IPS-NIHi7 (cell line): Measurements from ENCODE around the gene TBC1D24.
"Not testable (repeated sequence)": the region's sequence is repeated elsewhere in the genome, so short reads cannot be mapped to it uniquely, and the experiment has no call there.

ENCODE experiments used
- DNase-seq: peaks from one replicate; pipeline ENCODE4 v3.0.0; 2012; ENCODE audit warnings: mixed read lengths; ENCODE audit errors: extremely low spot score

The TBC1D24 gene

DNA sequence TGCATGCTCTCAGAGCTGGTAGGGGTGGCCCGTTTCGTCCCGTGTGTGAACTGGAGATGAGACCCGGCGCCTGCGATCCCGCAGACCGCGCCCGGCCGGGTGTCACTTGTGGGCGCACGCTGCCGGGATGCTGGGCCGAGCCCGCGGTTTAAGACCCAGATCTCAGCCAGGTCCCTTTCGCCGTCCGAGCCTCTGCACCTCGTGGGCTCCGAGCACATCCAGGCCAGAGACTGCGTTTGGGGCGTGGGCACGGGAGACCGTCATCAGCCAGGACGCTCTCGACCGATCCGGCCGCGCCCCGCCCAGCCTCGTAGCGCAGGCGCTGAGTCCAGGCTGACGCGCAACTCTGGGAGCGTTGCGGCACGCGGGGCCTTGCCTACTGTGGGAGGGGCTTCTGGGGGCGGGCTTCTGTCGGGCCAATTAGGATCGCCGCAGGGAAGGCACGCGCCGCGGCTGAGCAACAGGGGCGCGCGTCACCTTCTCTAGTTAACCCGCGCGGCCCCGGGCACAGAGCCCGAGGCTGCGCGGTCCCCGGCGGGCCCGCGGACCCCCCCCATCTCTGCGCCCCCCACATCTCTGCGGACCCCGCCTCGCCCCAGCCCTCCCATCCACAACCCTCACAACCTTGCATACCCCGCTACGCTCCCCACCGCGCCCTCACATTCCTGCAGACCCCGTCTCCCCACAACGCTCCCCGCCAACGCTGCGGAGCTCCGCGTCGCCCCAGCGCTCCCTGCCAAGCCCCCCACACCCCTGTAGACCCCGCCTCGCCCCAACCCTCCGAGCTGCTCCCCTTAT is 57.0 kb downstream of the TBC1D24 start:
- peak; percentile 98 for DNase-seq

DNA sequence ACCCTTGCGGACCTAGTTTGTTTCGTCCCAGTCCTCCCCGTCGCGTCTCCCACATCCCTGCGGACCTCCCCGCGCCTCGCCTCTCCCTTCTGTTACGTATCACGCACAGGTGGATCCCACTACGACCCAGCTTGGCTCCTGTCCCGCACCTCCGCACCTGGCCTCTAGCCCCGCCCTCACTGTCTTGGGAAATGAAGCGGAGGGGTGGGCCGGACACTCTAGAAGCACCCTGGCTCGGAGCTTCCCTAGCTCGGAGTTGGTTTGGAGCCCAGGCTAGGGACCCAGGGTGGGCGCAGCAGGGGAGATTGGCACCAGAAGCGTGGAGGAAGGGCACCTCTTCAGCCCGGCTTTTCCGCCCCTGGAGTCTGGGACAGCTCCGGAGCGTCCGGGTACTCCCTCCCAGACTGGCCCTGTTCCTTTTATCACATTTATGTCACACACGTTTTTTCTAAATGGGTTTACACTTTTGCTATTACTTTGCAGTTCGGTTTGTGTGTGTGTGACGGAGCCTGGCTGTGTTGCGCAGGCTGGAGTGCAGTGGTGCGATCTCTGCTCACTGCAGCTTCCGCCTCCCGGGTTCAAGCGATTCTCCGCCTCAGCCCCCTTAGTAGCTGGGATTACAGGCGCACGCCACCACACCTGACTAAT is 57.7 kb downstream of the TBC1D24 start:
- DNase-seq = peak; percentile 55

- not testable (repeated sequence) for DNase-seq
These were observed 58.3 kb downstream of the TBC1D24 start for GRCh38 chr16:2533142-2533755.

GRCh38 chr16:2533912-2534311 is 59.0 kb downstream of the TBC1D24 start:
- DNase-seq = no peak

GRCh38 chr16:2534335-2534734 is 59.4 kb downstream of the TBC1D24 start:
- not testable (repeated sequence) for DNase-seq

DNA sequence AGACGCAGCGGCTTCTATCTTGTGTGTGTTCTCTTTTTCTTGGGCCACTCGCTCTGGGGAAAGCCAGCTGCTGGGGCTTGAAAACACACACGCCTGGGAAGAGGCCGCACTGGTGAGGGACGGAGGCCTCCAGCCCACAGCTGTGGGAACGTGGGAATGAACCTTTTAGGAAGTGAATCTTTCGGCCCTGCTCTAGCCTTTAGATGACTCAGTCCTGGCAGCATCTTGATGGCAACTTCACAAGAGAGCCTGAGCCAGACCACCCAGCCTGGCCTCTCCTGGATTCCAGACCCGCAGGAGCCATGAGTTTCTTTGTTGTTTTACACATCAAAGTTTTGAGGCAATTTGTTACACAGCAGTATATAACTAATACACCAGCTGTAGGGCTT is 60.7 kb downstream of the TBC1D24 start:
- DNase-seq = no peak

GRCh38 chr16:2537451-2538379 is 62.8 kb downstream of the TBC1D24 start, which contains the start of gene PDPK1:
Gene PDPK1 (plus strand): TSS chr16:2538021. CDS start chr16:2538113, 92 bp downstream.
- DNase-seq = peak; percentile 94

DNA sequence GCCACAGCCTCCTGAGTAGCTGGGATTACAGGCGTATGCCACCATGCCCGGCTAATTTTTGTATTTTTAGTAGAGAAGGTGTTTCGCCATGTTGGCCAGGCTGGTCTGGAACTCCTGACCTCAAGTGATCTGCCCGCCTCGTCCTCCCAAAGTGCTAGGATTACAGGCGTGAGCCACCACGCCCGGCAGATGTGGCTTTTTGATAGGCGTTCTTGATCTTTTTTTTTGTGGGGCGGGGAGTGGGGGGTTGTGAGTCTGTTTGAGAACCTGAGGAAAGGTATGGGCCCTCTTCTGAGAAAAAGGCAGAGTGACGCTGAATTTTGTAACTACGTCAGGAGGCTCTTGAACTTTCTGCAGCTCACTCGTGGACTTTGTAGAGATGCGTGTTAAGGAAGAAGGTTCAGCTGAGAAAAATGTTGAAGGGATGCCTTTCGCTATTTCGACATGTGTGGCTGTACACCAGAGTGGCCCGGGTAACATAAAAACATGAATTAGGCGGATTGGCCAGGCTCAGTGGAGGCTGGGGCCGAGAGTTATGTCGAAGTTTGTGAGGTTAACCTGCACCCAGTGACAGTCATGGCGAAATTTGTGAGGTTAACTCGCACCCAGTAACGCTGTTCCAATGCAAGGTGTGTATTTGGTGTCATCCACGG is 64.4 kb downstream of the TBC1D24 start:
- DNase-seq = not testable (repeated sequence)

- not testable (repeated sequence) for DNase-seq
These were observed 65.0 kb downstream of the TBC1D24 start for GRCh38 chr16:2539845-2540458.

DNA sequence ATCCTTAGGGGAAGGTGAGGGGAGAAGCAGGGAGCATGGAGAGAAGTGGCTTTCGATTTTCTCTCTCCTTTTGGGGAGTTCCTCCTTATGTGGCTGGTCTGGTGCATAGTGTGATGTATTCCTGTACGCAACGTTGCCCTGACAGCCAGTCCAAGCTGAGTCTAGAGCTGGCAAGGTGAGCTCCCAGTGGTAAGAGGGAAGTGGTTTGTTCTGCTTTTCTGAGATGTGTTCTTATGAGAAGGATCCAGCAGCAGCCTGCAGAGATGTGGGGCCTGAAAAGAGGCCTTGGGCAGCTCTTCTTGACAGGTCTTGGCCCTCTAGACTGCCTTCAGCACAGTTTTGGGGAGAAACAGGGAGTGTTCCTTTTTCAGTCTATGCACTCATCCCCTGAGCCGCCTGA is 66.0 kb downstream of the TBC1D24 start:
- not testable (repeated sequence) for DNase-seq

GRCh38 chr16:2541409-2541808 is 66.5 kb downstream of the TBC1D24 start:
- not testable (repeated sequence) for DNase-seq

DNA sequence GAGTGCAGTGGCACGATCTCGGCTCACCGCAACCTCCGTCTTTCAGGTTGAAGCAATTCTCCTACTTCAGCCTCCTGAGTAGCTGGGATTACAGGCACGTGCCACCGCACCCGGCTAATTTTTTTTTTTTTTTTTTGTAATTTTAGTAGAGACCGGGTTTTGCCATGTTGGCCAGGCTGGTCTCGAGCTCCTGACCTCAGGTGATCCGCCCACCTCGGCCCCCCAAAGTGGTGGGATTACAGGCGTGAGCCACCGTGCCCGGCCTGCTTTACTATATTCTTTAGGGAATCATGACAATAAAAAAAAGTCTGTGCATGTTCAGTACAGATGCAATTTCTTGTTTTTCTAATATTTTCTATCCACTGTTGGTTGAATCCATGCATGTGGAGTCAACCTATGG is 68.8 kb downstream of the TBC1D24 start:
- DNase-seq = not testable (repeated sequence)

DNA sequence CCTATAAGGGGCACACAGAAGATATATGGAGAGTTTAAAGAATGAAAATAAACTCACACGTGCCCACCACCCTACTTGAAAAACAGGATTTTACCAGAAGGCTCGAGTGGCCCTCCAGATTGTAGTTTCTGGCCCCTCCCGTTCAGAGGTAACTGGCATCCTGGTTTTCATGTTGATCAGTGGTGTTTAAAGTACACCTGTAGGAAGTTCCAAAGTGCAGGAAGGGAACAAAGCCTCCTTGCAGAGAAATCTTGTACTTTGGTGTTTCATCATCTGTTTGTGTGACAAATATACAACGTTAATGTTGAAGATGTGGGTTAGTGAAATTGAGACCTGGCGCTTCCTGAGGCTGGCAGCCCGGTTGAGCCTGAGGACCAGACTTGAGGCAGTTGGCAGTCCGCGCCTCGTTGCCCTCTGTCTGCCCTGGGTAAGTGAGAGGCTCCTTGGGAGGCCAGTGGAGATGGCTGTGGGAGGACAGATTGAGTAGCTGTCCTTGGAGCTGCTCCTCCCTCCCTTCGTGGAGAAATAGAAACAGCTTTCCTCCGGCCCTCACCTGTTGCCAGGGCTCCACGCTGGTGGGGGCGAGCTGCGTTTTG is 75.5 kb downstream of the TBC1D24 start:
- DNase-seq = not testable (repeated sequence)

DNA sequence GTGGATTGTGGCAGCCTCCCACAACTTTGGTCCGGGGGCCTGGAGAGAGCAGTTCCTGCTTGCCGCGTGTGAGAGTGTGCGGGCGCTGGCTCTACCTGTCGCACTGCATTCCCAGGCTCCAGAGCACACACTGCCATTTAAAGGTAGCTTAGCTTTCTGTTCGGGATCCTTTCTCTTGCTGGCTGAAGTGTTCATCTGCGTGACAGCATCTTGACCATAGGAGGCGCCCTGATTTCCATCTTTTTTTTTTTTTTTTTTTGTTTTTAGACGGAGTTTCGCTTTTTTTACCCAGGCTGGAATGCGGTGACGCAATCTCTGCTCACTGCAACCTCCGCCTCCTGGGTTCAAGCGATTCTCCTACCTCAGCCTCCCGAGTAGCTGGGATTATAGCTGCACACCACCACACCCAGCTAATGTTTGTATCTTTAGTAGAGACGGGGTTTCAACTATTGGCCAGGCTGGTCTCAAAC is 76.5 kb downstream of the TBC1D24 start:
- not testable (repeated sequence) for DNase-seq

- not testable (repeated sequence) for DNase-seq
These were observed 79.9 kb downstream of the TBC1D24 start for GRCh38 chr16:2554709-2555425.
